GM10847 (cell line): ENCODE results near the gene CCNL2.
A peak's percentile ranks its signal among the peaks of the same experiment; 100 is the strongest.

Source experiments
- POLR2A ChIP-seq: IDR thresholded peaks from 2 replicates; pipeline ENCODE4 v1.6.1; 2011; ENCODE audit not compliant: insufficient read length; ENCODE audit errors: extremely low read depth

CCNL2 gene

DNA sequence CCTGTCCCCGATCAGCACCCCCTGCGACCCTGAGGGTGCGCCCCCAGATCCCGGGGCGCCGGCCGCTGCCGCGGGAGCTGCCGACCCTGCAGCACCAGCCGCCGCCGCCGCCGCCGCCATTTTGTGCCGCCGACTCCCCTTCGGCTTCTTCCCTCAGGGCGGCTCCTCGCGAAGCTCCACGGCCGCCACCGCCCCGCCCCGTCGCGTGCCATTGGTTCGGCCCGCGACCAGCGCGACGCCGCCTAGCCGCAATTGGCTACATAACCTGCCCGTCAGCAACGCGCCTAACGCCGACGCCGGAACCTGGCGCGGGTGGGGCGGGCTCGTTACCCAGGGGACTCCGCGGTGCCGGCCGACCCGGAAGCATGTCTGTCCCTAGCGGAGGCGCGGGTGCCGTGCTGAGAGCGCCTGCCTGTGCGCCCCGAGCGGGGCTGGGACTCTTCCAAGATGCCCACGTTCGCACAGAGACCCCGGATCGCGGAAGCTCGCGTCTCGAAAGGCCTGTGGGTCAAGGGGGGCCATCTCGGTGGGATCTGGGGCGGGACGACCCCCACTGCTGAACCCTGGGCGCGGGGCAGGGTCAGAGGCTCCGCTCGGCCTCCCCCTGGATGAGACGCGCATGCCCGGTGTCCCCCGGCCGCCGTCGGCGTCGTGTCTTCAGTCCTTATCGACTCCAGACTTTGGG is at the start of gene CCNL2:
Gene CCNL2 (minus strand): TSS at position 149 of the 685 bp plus-strand sequence. CDS start 29 bp downstream, at position 120.
- TF ChIP-seq POLR2A = peak; percentile 87

GRCh38 chr1:1442069-1442770 is 43.1 kb upstream of the CCNL2 start:
- TF ChIP-seq POLR2A = no peak

GRCh38 chr1:1441002-1441888 is 42.1 kb upstream of the CCNL2 start:
- no peak for TF ChIP-seq POLR2A

GRCh38 chr1:1440262-1441001 is 41.3 kb upstream of the CCNL2 start:
- TF ChIP-seq POLR2A = no peak

DNA sequence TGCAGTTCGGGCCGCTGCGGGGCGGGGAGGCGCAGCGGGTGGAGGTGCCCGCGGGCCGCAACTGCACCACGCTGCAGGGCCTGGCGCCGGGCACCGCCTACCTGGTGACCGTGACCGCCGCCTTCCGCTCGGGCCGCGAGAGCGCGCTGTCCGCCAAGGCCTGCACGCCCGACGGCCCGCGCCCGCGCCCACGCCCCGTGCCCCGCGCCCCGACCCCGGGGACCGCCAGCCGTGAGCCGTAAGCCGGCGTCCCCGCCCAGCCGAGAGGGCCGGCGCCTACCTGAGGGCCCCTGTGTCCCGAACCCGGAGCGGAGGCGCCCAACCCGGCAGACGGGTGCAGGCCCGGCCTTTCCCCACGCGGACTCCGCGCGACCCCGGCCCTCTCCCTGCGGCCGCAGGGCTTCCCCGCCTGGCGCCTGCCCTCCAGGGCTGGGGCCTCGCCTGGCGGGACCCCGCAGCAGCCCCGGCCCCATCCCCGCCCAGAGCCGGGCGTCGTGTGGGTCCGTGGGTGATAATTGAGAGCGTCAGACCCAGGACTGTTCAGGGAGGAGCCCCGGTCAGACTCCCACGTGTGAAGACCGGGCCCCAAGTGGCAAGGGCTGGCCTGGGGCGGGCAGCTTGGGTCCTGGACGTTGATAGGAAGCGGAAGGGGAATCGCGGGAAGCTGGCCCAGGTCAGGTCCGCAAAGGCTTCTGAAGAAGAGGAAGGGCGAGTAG is 40.6 kb upstream of the CCNL2 start:
- TF ChIP-seq POLR2A = no peak

GRCh38 chr1:1438531-1439381 is 39.6 kb upstream of the CCNL2 start:
- TF ChIP-seq POLR2A = no peak

- TF ChIP-seq POLR2A = no peak
Observed at GRCh38 chr1:1437904-1438376, 38.8 kb upstream of the CCNL2 start.

DNA sequence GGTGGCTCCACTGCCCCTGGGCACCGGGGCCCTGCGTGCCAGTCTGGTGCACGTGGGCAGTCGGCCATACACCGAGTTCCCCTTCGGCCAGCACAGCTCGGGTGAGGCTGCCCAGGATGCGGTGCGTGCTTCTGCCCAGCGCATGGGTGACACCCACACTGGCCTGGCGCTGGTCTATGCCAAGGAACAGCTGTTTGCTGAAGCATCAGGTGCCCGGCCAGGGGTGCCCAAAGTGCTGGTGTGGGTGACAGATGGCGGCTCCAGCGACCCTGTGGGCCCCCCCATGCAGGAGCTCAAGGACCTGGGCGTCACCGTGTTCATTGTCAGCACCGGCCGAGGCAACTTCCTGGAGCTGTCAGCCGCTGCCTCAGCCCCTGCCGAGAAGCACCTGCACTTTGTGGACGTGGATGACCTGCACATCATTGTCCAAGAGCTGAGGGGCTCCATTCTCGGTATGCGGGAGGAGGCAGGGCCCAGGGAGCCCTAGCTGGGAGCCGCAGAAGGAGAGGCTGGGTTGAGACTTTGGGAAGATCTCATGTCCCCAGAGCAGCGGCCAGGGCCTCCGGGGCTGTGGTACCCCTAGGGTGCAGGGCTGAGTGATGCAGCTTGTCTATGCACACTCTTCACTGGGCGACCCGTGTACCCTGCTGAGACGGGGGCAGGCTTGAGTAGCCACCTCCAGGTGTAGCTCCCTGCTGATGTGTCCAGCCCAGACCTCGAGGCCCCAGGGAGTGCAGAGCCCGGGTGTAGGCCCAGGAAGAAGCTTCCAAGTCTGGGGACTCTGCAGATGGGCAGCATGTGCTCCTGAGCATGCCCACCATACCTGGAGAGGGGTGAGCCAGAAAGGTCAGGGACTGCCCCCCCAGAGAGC is 38.1 kb upstream of the CCNL2 start:
- TF ChIP-seq POLR2A = no peak

DNA sequence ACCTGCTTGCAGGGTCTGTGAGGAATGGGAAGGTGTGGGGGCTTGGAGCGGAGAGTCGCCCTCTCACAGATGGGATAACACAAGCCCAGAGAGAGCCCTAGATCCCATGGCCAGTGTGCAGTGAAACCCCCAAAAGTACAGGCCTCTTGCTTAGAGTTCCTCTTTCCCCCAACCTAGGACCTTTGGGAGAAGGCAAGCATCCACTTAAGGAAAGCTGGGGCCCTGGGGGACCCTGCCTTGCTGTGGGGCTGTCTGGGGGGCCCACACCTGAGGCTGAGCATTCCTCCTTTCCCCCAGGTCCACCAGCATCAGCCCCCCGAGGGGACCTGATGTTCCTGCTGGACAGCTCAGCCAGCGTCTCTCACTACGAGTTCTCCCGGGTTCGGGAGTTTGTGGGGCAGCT is 37.5 kb upstream of the CCNL2 start:
- no peak for TF ChIP-seq POLR2A

- no peak for TF ChIP-seq POLR2A
Observed at GRCh38 chr1:1435911-1436629, 36.9 kb upstream of the CCNL2 start.

DNA sequence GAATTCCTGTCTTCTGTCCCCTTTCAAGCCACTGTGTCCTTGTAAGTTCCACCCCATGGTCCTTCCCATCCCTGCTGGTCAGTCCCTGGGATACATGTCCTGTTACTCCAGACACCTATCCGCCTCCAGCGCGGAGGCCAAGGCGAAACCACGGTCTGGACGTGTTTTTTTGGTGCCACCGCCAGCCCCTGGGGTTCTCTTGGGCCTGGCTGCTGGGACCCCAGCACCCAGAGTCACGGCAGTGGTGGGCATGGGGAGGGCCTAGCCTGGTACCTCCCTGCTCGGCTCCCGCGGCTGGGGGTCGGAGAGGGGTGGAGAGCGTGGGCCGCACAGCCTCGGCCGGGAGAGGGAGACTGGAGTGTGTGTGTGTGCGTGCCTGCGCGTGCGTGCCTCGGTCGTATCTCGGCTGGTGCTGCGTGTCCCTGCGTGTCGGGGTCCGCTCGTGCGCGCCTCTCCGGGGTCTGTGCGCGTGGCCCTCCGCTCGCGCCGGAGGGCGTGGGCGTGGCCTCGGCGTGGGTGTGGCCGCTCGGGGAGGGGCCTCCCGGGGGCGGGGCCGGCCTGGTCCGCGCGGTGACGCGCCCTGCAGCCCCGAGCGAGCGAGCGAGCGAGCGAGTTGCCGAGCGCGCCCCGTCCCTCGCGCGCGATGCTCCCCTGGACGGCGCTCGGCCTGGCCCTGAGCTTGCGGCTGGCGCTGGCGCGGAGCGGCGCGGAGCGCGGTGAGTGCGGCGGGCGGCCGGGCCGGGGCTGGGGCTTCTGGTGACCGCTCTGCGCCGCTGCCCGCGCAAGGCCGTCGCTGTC is 36.2 kb upstream of the CCNL2 start, which contains the start of gene VWA1:
Gene VWA1 (plus strand): TSS at position 585 of the 798 bp plus-strand sequence. CDS start 59 bp downstream, at position 644.
- TF ChIP-seq POLR2A = no peak

DNA sequence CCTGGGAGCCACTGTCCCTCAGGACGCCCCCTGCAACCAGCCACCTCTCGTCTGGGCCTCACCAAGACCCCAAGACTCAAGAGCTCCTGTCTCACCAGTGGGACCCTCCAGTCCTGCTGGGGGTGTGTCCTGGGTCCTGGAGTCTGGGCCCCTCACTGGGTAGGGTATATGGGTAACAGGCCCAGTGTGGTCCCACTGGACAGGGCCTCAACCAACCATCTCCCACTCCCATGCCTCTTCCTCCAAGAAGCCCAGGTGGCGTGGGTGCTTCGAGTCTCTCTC is 35.6 kb upstream of the CCNL2 start:
- TF ChIP-seq POLR2A = no peak
